ENCODE data around the gene NSMCE3.

Gene NSMCE3

GRCh38 chr15:29270169-29270955 is 740 bp upstream of the NSMCE3 start:
- H3K27ac ChIP-seq (ENCODE audit: low read depth, low read length): peak overlapping the region; percentile 77
- peak overlapping the region; percentile 62 for H3K9ac ChIP-seq (ENCODE audit: low read length)
- H3K9me3 ChIP-seq (ENCODE audit: low read length): no peaks in the 10 kb centered on the region
- H3K4me3 ChIP-seq (ENCODE audit: low read depth in 1 of 2, low read length in 2 of 2): peak overlapping the region; percentile 64 to 91
- H3K4me1 ChIP-seq (ENCODE audit: insufficient read depth, low read length): peaks cover 34% of the 10 kb centered on the region
- no peaks in the 10 kb centered on the region for H3K36me3 ChIP-seq (ENCODE audit: insufficient read depth, low read length)
- no peaks in the 10 kb centered on the region for H3K27me3 ChIP-seq (ENCODE audit: control insufficient read depth in 1 of 2, insufficient read depth in 2 of 2, low read length in 2 of 2)

- Histone ChIP-seq H3K4me3 (ENCODE audit: low read depth in 1 of 2, low read length in 2 of 2) (peak overlapping the region; percentile 64 to 91), H3K27me3 (ENCODE audit: control insufficient read depth in 1 of 2, insufficient read depth in 2 of 2, low read length in 2 of 2) (no peaks in the 10 kb centered on the region), H3K27ac (ENCODE audit: low read depth, low read length) (peak overlapping the region; percentile 77), H3K4me1 (ENCODE audit: insufficient read depth, low read length) (peaks cover 34% of the 10 kb centered on the region), H3K9me3 (ENCODE audit: low read length) (no peaks in the 10 kb centered on the region), H3K9ac (ENCODE audit: low read length) (peak overlapping the region; percentile 62), H3K36me3 (ENCODE audit: insufficient read depth, low read length) (no peaks in the 10 kb centered on the region)
These were observed 727 bp downstream of the NSMCE3 start for GRCh38 chr15:29268706-29269484.

- Histone ChIP-seq H3K4me1 (ENCODE audit: insufficient read depth, low read length) (peaks cover 34% of the 10 kb centered on the region), H3K36me3 (ENCODE audit: insufficient read depth, low read length) (no peaks in the 10 kb centered on the region), H3K4me3 (ENCODE audit: low read depth in 1 of 2, low read length in 2 of 2) (no peak overlapping the region), H3K9ac (ENCODE audit: low read length) (no peak overlapping the region), H3K9me3 (ENCODE audit: low read length) (no peaks in the 10 kb centered on the region), H3K27ac (ENCODE audit: low read depth, low read length) (no peak overlapping the region), H3K27me3 (ENCODE audit: control insufficient read depth in 1 of 2, insufficient read depth in 2 of 2, low read length in 2 of 2) (no peaks in the 10 kb centered on the region)
These were observed 3.5 kb downstream of the NSMCE3 start for GRCh38 chr15:29266052-29266582.

- H3K36me3 ChIP-seq (ENCODE audit: insufficient read depth, low read length): no peaks in the 10 kb centered on the region
- peaks cover 18% of the 10 kb centered on the region for H3K4me1 ChIP-seq (ENCODE audit: insufficient read depth, low read length)
- H3K27ac ChIP-seq (ENCODE audit: low read depth, low read length): no peak overlapping the region
- H3K9ac ChIP-seq (ENCODE audit: low read length): no peak overlapping the region
- H3K27me3 ChIP-seq (ENCODE audit: control insufficient read depth in 1 of 2, insufficient read depth in 2 of 2, low read length in 2 of 2): no peaks in the 10 kb centered on the region
- H3K9me3 ChIP-seq (ENCODE audit: low read length): no peaks in the 10 kb centered on the region
- no peak overlapping the region for H3K4me3 ChIP-seq (ENCODE audit: low read depth in 1 of 2, low read length in 2 of 2)
These were observed 6.3 kb downstream of the NSMCE3 start for GRCh38 chr15:29263289-29263688.

- Histone ChIP-seq H3K9me3 (ENCODE audit: low read length) (no peaks in the 10 kb centered on the region), H3K36me3 (ENCODE audit: insufficient read depth, low read length) (no peaks in the 10 kb centered on the region), H3K27me3 (ENCODE audit: control insufficient read depth in 1 of 2, insufficient read depth in 2 of 2, low read length in 2 of 2) (no peaks in the 10 kb centered on the region), H3K27ac (ENCODE audit: low read depth, low read length) (no peak overlapping the region), H3K4me1 (ENCODE audit: insufficient read depth, low read length) (peaks cover 15% of the 10 kb centered on the region), H3K9ac (ENCODE audit: low read length) (no peak overlapping the region), H3K4me3 (ENCODE audit: low read depth in 1 of 2, low read length in 2 of 2) (no peak overlapping the region)
These were observed 6.9 kb downstream of the NSMCE3 start for GRCh38 chr15:29262738-29263137.

GRCh38 chr15:29260896-29261295 is 8.7 kb downstream of the NSMCE3 start:
- H3K4me3 ChIP-seq (ENCODE audit: low read depth in 1 of 2, low read length in 2 of 2): no peak overlapping the region
- no peaks in the 10 kb centered on the region for H3K4me1 ChIP-seq (ENCODE audit: insufficient read depth, low read length)
- H3K9ac ChIP-seq (ENCODE audit: low read length): no peak overlapping the region
- no peaks in the 10 kb centered on the region for H3K27me3 ChIP-seq (ENCODE audit: control insufficient read depth in 1 of 2, insufficient read depth in 2 of 2, low read length in 2 of 2)
- no peak overlapping the region for H3K27ac ChIP-seq (ENCODE audit: low read depth, low read length)
- no peaks in the 10 kb centered on the region for H3K9me3 ChIP-seq (ENCODE audit: low read length)
- H3K36me3 ChIP-seq (ENCODE audit: insufficient read depth, low read length): no peaks in the 10 kb centered on the region

GRCh38 chr15:29259233-29259632 is 10.4 kb downstream of the NSMCE3 start:
- no peak overlapping the region for H3K27ac ChIP-seq (ENCODE audit: low read depth, low read length)
- H3K4me3 ChIP-seq (ENCODE audit: low read depth in 1 of 2, low read length in 2 of 2): no peak overlapping the region
- no peaks in the 10 kb centered on the region for H3K36me3 ChIP-seq (ENCODE audit: insufficient read depth, low read length)
- no peaks in the 10 kb centered on the region for H3K4me1 ChIP-seq (ENCODE audit: insufficient read depth, low read length)
- H3K9ac ChIP-seq (ENCODE audit: low read length): no peak overlapping the region
- H3K9me3 ChIP-seq (ENCODE audit: low read length): no peaks in the 10 kb centered on the region
- no peaks in the 10 kb centered on the region for H3K27me3 ChIP-seq (ENCODE audit: control insufficient read depth in 1 of 2, insufficient read depth in 2 of 2, low read length in 2 of 2)

GRCh38 chr15:29252234-29252633 is 17.4 kb downstream of the NSMCE3 start:
- no peaks in the 10 kb centered on the region for H3K9me3 ChIP-seq (ENCODE audit: low read length)
- H3K9ac ChIP-seq (ENCODE audit: low read length): no peak overlapping the region
- H3K36me3 ChIP-seq (ENCODE audit: insufficient read depth, low read length): no peaks in the 10 kb centered on the region
- no peaks in the 10 kb centered on the region for H3K27me3 ChIP-seq (ENCODE audit: control insufficient read depth in 1 of 2, insufficient read depth in 2 of 2, low read length in 2 of 2)
- H3K4me3 ChIP-seq (ENCODE audit: low read depth in 1 of 2, low read length in 2 of 2): no peak overlapping the region
- H3K4me1 ChIP-seq (ENCODE audit: insufficient read depth, low read length): no peaks in the 10 kb centered on the region
- H3K27ac ChIP-seq (ENCODE audit: low read depth, low read length): no peak overlapping the region

GRCh38 chr15:29244544-29244943 is 25.1 kb downstream of the NSMCE3 start:
- H3K36me3 ChIP-seq (ENCODE audit: insufficient read depth, low read length): no peaks in the 10 kb centered on the region
- no peak overlapping the region for H3K9ac ChIP-seq (ENCODE audit: low read length)
- H3K4me1 ChIP-seq (ENCODE audit: insufficient read depth, low read length): no peaks in the 10 kb centered on the region
- no peak overlapping the region for H3K4me3 ChIP-seq (ENCODE audit: low read depth in 1 of 2, low read length in 2 of 2)
- no peak overlapping the region for H3K27ac ChIP-seq (ENCODE audit: low read depth, low read length)
- no peaks in the 10 kb centered on the region for H3K9me3 ChIP-seq (ENCODE audit: low read length)
- H3K27me3 ChIP-seq (ENCODE audit: control insufficient read depth in 1 of 2, insufficient read depth in 2 of 2, low read length in 2 of 2): no peaks in the 10 kb centered on the region

- no peak overlapping the region for H3K4me3 ChIP-seq (ENCODE audit: low read depth in 1 of 2, low read length in 2 of 2)
- H3K36me3 ChIP-seq (ENCODE audit: insufficient read depth, low read length): no peaks in the 10 kb centered on the region
- H3K9me3 ChIP-seq (ENCODE audit: low read length): no peaks in the 10 kb centered on the region
- no peak overlapping the region for H3K27ac ChIP-seq (ENCODE audit: low read depth, low read length)
- no peaks in the 10 kb centered on the region for H3K27me3 ChIP-seq (ENCODE audit: control insufficient read depth in 1 of 2, insufficient read depth in 2 of 2, low read length in 2 of 2)
- no peaks in the 10 kb centered on the region for H3K4me1 ChIP-seq (ENCODE audit: insufficient read depth, low read length)
- no peak overlapping the region for H3K9ac ChIP-seq (ENCODE audit: low read length)
These were observed 25.5 kb downstream of the NSMCE3 start for GRCh38 chr15:29244123-29244522.

GRCh38 chr15:29242456-29243242 is 27.0 kb downstream of the NSMCE3 start:
- Histone ChIP-seq H3K9ac (ENCODE audit: low read length) (no peak overlapping the region), H3K36me3 (ENCODE audit: insufficient read depth, low read length) (no peaks in the 10 kb centered on the region), H3K4me1 (ENCODE audit: insufficient read depth, low read length) (no peaks in the 10 kb centered on the region), H3K4me3 (ENCODE audit: low read depth in 1 of 2, low read length in 2 of 2) (no peak overlapping the region), H3K9me3 (ENCODE audit: low read length) (no peaks in the 10 kb centered on the region), H3K27me3 (ENCODE audit: control insufficient read depth in 1 of 2, insufficient read depth in 2 of 2, low read length in 2 of 2) (no peaks in the 10 kb centered on the region), H3K27ac (ENCODE audit: low read depth, low read length) (no peak overlapping the region)

All from muscle layer of colon (tissue), 2 donors.